Measurements from ENCODE around the gene TSPAN18. TPM values are rescaled to one million over a fixed set of nuclear protein-coding genes. Genes with fewer than 3 reads are reported as not detected.

The TSPAN18 gene
- total and polyA plus RNA-seq, 9 donors: 2.1 to 35.3 (median 14.4) TPM

GRCh38 chr11:44928144-44928543 is 201.4 kb downstream of the TSPAN18 start:
- no peaks in the 10 kb centered on the region for H3K4me1 ChIP-seq (ENCODE audit: insufficient read depth)
- H3K36me3 ChIP-seq: no peaks in the 10 kb centered on the region
- DNase-seq: no peak
- no peaks in the 10 kb centered on the region for H3K9me3 ChIP-seq
- H3K27me3 ChIP-seq: no peaks in the 10 kb centered on the region
- no peak overlapping the region for H3K4me3 ChIP-seq
- WGBS, 3 donors: 78 to 81% (median 79%) methylated on average over 4 of the region's 4 CpGs
- intact Hi-C loops (cut with DNase I): loop anchor here in 1 of 4 donors (5.0 kb wide), 1 partner anchor 174 kb away; no protein-coding TSS in a partner anchor
- no peak overlapping the region for H3K27ac ChIP-seq
- TF ChIP-seq CTCF (IDR thresholded peaks at IDR 0.05): no peak
- TF ChIP-seq EP300 (IDR thresholded peaks at IDR 0.05): no peak
- no peak for TF ChIP-seq POLR2A (IDR thresholded peaks at IDR 0.05)

GRCh38 chr11:44928816-44929215 is 202.1 kb downstream of the TSPAN18 start:
- Histone ChIP-seq H3K27ac (no peak overlapping the region), H3K36me3 (no peaks in the 10 kb centered on the region), H3K9me3 (no peaks in the 10 kb centered on the region), H3K27me3 (no peaks in the 10 kb centered on the region), H3K4me1 (ENCODE audit: insufficient read depth) (no peaks in the 10 kb centered on the region), H3K4me3 (no peak overlapping the region)
- intact Hi-C loops (cut with DNase I): loop anchor here in 1 of 4 donors (5.0 kb wide), 1 partner anchor 173 kb away; no protein-coding TSS in a partner anchor
- 50 to 62% (median 61%) methylated on average over 4 of the region's 4 CpGs for WGBS, 3 donors
- no peak for DNase-seq
- TF ChIP-seq CTCF (IDR thresholded peaks at IDR 0.05) (no peak), POLR2A (IDR thresholded peaks at IDR 0.05) (no peak), EP300 (IDR thresholded peaks at IDR 0.05) (no peak)

- H3K4me1 ChIP-seq (ENCODE audit: insufficient read depth): no peaks in the 10 kb centered on the region
- TF ChIP-seq CTCF (IDR thresholded peaks at IDR 0.05) (no peak), EP300 (IDR thresholded peaks at IDR 0.05) (no peak), POLR2A (IDR thresholded peaks at IDR 0.05) (no peak)
- H3K27ac ChIP-seq: no peak overlapping the region
- no peak for DNase-seq
- intact Hi-C loops (cut with DNase I): loop anchor here in 3 of 4 donors (10.0 kb wide), 3 partner anchors 324 to 404 kb away; no protein-coding TSS in a partner anchor
- no peak overlapping the region for H3K4me3 ChIP-seq
- no peaks in the 10 kb centered on the region for H3K27me3 ChIP-seq
- no peaks in the 10 kb centered on the region for H3K9me3 ChIP-seq
- WGBS, 3 donors: 63 to 75% (median 64%) methylated on average over 13 of the region's 13 CpGs
- no peaks in the 10 kb centered on the region for H3K36me3 ChIP-seq
Measured at GRCh38 chr11:44930588-44931302, 204.0 kb downstream of the TSPAN18 start.

- H3K4me3 ChIP-seq: no peak overlapping the region
- TF ChIP-seq POLR2A (IDR thresholded peaks at IDR 0.05) (no peak), CTCF (IDR thresholded peaks at IDR 0.05) (no peak), EP300 (IDR thresholded peaks at IDR 0.05) (no peak)
- no peak for DNase-seq
- no peaks in the 10 kb centered on the region for H3K27me3 ChIP-seq
- 83 to 93% (median 84%) methylated on average over 3 of the region's 3 CpGs for WGBS, 3 donors
- H3K4me1 ChIP-seq (ENCODE audit: insufficient read depth): no peaks in the 10 kb centered on the region
- intact Hi-C loops (cut with DNase I): loop anchor here in 3 of 4 donors (10.0 kb wide), 3 partner anchors 323 to 403 kb away; no protein-coding TSS in a partner anchor
- no peaks in the 10 kb centered on the region for H3K9me3 ChIP-seq
- H3K36me3 ChIP-seq: no peaks in the 10 kb centered on the region
- no peak overlapping the region for H3K27ac ChIP-seq
Measured at GRCh38 chr11:44931466-44931865, 204.7 kb downstream of the TSPAN18 start.

Data from ovary (tissue), 9 donors.